Kidney epithelial cell (primary cell): ENCODE data around the gene ADIPOR1. TPM values are rescaled to one million over a fixed set of nuclear protein-coding genes. Genes with fewer than 3 reads are reported as not detected.

Source experiments
- DNase-seq: peaks from one replicate; pipeline ENCODE4 v3.0.0-alpha.2; 2010; ENCODE audit warnings: low read depth
- H3K27me3 ChIP-seq: 2 replicates; pipeline ENCODE4 v1.6.0; 2011; ENCODE audit warnings: low read length; ENCODE audit not compliant: control insufficient read depth, insufficient read depth
- H3K36me3 ChIP-seq: 2 replicates; pipeline ENCODE4 v1.5.1; 2011; ENCODE audit warnings: low read length; ENCODE audit not compliant: control insufficient read depth, insufficient read depth
- H3K4me3 ChIP-seq: 2 replicates; pipeline ENCODE4 v1.5.1; 2011; ENCODE audit warnings: low read depth, mild to moderate bottlenecking, control low read depth, low read length
- CTCF ChIP-seq: IDR thresholded peaks from 2 replicates; pipeline ENCODE4 v1.5.1; 2011; ENCODE audit warnings: mild to moderate bottlenecking, moderate library complexity, low read length, control low read depth, inconsistent platforms; ENCODE audit not compliant: insufficient read depth, poor library complexity, severe bottlenecking
- total RNA-seq: library from RNA; depleted of rRNA; stranded (reverse); fragments of >200 nt; gene quantifications from 2 replicates; pipeline ENCODE4 v1.2.3, GENCODE V29; 2015

Gene ADIPOR1
- total RNA-seq, 1 donor from 2014 or later = 77.8 TPM

GRCh38 chr1:202952099-202952498, 6.0 kb downstream of the ADIPOR1 start:
- H3K27me3 ChIP-seq = no peaks in the 10 kb centered on the region
- no peaks in the 10 kb centered on the region for H3K36me3 ChIP-seq
- TF ChIP-seq CTCF = no peak
- no peak overlapping the region for H3K4me3 ChIP-seq
- DNase-seq = no peak

- DNase-seq = no peak
- H3K4me3 ChIP-seq = no peak overlapping the region
- no peaks in the 10 kb centered on the region for H3K27me3 ChIP-seq
- no peaks in the 10 kb centered on the region for H3K36me3 ChIP-seq
- TF ChIP-seq CTCF = no peak
Observed at GRCh38 chr1:202951437-202951836, 6.7 kb downstream of the ADIPOR1 start.

- TF ChIP-seq CTCF = no peak
- no peak for DNase-seq
- H3K4me3 ChIP-seq = no peak overlapping the region
- H3K36me3 ChIP-seq = peaks cover 1% of the 10 kb centered on the region
- H3K27me3 ChIP-seq = no peaks in the 10 kb centered on the region
Observed at GRCh38 chr1:202945483-202945882, 12.6 kb downstream of the ADIPOR1 start.

- Histone ChIP-seq H3K36me3 (peaks cover 1% of the 10 kb centered on the region), H3K27me3 (no peaks in the 10 kb centered on the region), H3K4me3 (no peak overlapping the region)
- DNase-seq = no peak
- TF ChIP-seq CTCF = no peak
Observed at GRCh38 chr1:202944438-202944921, 13.6 kb downstream of the ADIPOR1 start.

GRCh38 chr1:202942426-202942825, 15.7 kb downstream of the ADIPOR1 start:
- Histone ChIP-seq H3K4me3 (no peak overlapping the region), H3K27me3 (no peaks in the 10 kb centered on the region), H3K36me3 (peaks cover 1% of the 10 kb centered on the region)
- no peak for DNase-seq
- TF ChIP-seq CTCF = no peak

DNA sequence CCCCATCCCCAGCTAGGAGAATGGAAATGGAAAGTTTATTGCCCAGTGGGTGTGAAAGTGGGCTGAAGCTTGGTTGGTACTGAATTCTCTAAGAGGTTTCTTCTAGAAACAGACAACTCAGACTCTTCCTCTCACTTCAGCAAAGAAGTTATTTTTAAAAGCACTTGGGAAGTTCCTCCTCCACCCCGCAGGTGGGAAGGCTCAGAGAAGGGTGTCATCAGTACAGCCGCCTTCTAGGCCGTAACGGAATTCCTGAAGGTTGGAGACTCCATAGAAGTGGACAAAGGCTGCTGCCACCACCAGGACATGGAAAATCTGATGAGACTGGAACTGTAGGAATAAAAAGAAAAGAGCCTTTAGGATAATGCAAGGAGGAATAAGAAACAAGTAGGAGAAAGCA, 16.7 kb downstream of the ADIPOR1 start:
- Histone ChIP-seq H3K27me3 (no peaks in the 10 kb centered on the region), H3K36me3 (peaks cover 1% of the 10 kb centered on the region), H3K4me3 (no peak overlapping the region)
- TF ChIP-seq CTCF = no peak
- no peak for DNase-seq
